GM18873 (cell line): ENCODE results near the gene THAP12.

Source experiments
- ATAC-seq: cut with Tn5 transposase; IDR thresholded peaks from one replicate; pipeline ENCODE4 v1.9.1; 2021; ENCODE audit warnings: mild to moderate bottlenecking, moderate library complexity, moderate number of reproducible peaks; ENCODE audit not compliant: unreplicated experiment, low FRiP score

Gene THAP12

DNA sequence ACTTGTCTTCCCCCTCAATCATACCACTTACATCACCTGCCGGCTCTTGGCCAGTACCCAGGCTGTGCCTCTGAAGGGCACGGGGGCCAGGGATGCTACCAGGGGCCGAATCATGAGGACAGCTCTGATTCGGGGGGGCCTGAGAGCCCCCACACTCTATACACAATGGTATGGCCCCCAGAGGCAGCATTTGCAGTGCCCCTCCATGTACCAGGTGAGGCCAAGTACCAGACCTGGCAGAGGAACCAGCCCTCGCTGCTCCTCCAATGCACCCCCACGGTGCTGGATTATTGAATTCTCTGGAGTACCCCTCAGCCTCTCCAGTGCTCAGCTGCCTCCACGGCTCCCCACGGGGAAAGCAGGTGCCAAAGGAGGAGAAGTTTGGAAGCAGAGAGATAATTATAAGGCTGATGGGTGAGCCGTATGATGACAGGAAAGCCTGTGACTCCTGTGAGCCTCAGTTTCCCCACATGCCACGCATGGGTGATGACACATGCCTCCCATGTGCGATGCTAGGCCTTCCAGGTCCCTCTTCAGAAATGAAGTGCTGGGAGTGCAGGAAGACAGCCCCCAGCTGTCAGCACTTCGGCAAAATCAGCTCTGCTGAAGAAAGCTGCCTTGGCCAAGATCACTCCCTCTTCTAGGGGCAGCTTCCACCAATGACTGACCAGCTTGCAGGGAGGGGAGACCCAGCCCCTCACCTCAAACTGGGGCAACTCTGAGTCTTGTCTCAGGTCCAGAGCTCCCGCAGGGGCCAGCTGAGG, 69.9 kb downstream of the THAP12 start:
- no peak for ATAC-seq

DNA sequence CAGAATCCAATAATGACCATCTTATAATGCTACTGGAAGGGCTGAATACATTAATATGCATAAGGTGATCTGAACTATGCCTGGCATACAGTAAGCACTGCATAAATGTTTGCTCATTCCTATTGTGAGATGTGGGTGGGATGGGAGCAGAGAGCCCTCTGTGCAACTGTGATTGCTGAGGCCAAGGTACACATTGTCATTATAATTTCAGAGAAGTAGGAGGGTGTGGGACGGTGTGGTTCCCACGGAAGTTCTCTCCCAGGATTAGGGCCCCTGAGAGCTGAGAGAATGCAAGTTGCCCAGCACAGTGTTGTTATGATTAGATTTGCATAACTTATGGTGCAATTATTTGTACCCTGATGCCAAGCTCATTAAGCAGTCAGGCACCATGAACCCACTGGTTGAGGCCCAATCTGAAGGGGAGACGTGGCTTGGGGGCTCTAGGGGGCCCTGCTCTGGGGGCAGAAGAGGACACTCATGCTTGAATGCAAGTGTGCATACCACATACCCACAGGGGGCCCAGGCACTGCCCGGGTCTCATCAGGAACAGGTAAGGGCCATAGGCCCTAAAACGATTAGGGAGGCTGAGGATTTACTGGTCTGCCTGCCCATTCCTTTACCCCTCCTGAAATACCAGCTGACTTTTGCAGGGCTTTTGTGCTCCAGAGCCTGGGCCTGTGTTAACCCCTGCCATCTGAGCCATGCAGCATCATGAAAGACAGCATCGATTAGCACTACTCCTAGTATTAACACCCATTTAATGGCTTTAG, 72.8 kb downstream of the THAP12 start:
- ATAC-seq = no peak

DNA sequence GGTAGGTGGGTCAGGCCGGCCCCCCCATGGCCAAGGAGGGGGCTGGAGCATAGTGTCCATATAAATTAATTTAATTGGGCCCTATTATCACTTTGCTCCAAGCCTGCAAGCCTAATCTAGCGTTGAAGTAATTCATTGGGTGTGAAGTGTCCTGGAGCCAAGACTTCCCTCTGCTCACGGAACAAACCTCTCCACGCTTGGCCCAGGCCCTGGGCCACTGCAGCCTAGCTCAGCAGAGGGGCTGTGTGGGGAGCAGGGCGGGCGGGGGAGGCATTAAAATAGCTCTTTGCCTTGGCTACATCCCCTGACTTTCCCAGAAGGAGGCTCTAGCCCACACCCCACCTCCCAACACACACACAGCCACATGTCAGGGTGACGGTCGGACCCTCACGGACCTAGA, 73.5 kb downstream of the THAP12 start:
- no peak for ATAC-seq

DNA sequence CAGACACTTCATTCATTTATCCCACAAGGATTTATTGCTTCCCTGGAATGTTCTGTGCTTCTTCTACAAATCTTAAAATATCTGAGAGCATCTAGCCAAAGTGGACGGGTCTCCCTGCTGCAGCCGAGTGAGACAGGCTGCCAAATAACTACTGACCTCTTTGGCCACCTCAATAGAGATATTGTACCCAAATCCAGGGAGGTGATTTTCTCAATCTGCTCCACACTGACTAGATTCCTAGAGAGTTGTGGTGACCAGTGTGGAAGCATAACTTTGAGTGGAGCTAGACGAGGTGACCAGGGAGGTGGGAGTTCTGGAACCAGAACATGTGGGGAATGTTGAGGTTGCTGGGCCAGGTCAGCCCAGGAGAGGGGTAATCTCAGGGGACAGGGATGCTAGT, 77.5 kb downstream of the THAP12 start:
- no peak for ATAC-seq

DNA sequence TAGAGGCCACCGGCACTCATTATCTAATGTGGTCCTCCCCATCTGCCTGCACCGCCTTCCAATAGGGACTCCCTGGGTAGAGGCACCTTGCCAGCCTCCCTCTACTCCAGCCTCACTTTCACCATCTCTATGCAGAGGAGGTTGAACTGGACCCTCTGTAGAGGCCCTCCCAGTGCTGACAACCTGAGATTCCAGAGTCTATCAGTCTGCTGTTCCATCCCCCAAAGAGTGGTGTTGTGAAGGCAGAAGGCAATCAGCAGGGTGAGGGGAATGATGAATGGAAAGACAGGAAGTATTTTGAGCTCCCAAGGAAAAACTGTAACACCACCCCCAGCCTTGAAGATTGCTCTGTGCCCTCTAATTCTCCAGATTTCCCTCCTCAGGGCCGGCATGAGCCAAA, 77.9 kb downstream of the THAP12 start:
- no peak for ATAC-seq
